ENCODE data around the gene EPGN. TPM values are rescaled to one million over a fixed set of nuclear protein-coding genes. Genes with fewer than 3 reads are reported as not detected.
"Not testable (repeated sequence)": the region's sequence is repeated elsewhere in the genome, so short reads cannot be mapped to it uniquely, and the experiment has no call there.

The EPGN gene
- total RNA-seq, 5 donors from 2014 or later (not counting 1 experiment from before 2014, with no cell fraction given), result 0.77 to 4.0 TPM; not detected in 3

DNA sequence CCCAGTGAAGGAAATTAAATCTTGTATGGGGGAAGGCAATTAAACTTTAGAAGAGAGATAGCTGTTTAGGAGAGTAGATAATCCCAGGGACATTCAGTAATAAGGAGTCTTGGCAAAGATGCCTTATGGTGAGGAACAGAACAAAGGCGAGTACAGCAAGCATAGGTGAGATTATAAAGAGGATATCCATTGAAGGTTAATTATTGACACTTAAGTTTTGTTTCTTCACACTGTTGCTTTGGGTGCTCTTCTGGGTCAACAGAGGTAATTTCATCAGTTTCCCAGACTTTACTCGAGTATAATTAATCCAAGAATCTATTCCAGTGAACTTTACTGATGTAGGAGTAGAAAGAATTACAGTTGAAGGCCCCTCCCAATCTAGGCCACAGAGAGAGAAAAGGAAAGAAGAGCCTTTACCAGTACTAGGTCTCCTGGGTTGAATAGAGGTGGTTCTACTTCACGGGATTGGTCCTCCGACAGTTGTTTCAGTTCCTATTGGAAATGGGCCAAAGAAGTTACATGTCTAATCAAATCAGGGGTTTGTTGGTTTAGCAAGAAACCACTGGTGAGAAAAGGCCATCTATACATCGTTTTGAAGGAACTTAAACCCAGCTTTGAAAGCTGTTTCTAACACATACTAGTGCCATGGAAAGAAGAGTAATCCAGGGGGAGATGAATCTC lies 27.2 kb downstream of the EPGN start:
- DNase-seq (no peak), ATAC-seq (replicated peaks in 1 of 4) (no peak)
- POLR2A ChIA-PET, result no interaction called here
- WGBS (ENCODE audit: insufficient coverage), result no CpG with 5 or more reads among the region's 5 CpGs
- Histone ChIP-seq H3K9me3 (no peaks in the 10 kb centered on the region), H3K4me3 (ENCODE audit: control insufficient read depth in 1 of 2, extremely low read depth in 1 of 2, low read length in 1 of 2) (no peak overlapping the region), H3K4me1 (ENCODE audit: control insufficient read depth in 1 of 2, extremely low read depth in 1 of 2, insufficient read depth in 2 of 2, low read length in 2 of 2) (no peaks in the 10 kb centered on the region), H3K27ac (ENCODE audit: low read length) (no peak overlapping the region), H3K36me3 (ENCODE audit: control insufficient read depth in 2 of 2, extremely low read depth in 1 of 2, insufficient read depth in 1 of 2, low read length in 1 of 2) (no peaks in the 10 kb centered on the region), H3K27me3 (replicated peaks in 1 of 2; ENCODE audit: control insufficient read depth in 2 of 2, extremely low read depth in 1 of 2, insufficient read depth in 2 of 2, low read length in 1 of 2) (peaks cover 0 to 9% of the 10 kb centered on the region in 2 experiments)
- no peak overlapping the region for H3K4me3 Mint-ChIP-seq
- H3K27ac Mint-ChIP-seq, result no peak overlapping the region
- H3K36me3 Mint-ChIP-seq, result no peaks in the 10 kb centered on the region
- no peaks in the 10 kb centered on the region for H3K4me1 Mint-ChIP-seq
- CTCF ChIA-PET, result interaction anchor here in 1 of 2 donors (0.5 kb wide), 1 partner anchor 20 kb away, joined by 3 read pairs; no protein-coding TSS in a partner anchor
- H3K9me3 Mint-ChIP-seq, result peaks cover 0 to 5% (median 0%) of the 10 kb centered on the region in 3 donors
- H3K27me3 Mint-ChIP-seq, result peaks cover 4 to 6% of the 10 kb centered on the region in 2 donors

DNA sequence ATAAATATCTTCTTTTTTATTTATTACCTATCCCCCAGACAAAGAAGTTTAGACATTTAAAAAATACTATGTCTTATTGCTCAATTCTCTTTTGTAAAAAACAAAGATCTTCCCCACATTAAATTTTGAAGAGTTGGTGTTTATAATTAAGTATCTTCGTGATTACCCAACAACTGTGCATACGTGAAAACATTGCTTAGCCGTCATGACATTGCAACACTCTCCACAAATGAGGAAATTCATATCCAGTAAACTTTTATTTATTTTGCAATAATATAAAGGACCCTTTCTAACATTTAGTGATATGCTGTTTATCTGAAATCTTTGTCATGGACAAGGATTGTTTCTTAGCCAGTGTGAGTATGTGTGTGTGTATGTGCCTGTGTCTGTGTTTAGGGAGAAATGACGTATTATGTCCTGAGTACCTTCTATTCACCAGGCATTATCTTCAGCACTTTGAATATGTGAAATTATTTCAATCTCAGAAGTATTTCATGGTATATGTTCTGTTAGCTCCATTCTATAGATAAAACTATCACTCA lies 30.6 kb downstream of the EPGN start:
- Histone ChIP-seq H3K4me3 (ENCODE audit: control insufficient read depth in 1 of 2, extremely low read depth in 1 of 2, low read length in 1 of 2) (no peak overlapping the region), H3K27me3 (replicated peaks in 1 of 2; ENCODE audit: control insufficient read depth in 2 of 2, extremely low read depth in 1 of 2, insufficient read depth in 2 of 2, low read length in 1 of 2) (peaks cover 0 to 9% of the 10 kb centered on the region in 2 experiments), H3K36me3 (ENCODE audit: control insufficient read depth in 2 of 2, extremely low read depth in 1 of 2, insufficient read depth in 1 of 2, low read length in 1 of 2) (no peaks in the 10 kb centered on the region), H3K27ac (ENCODE audit: low read length) (no peak overlapping the region), H3K9me3 (no peaks in the 10 kb centered on the region), H3K4me1 (ENCODE audit: control insufficient read depth in 1 of 2, extremely low read depth in 1 of 2, insufficient read depth in 2 of 2, low read length in 2 of 2) (no peaks in the 10 kb centered on the region)
- peaks cover 3% of the 10 kb centered on the region for H3K36me3 Mint-ChIP-seq
- no peak overlapping the region for H3K27ac Mint-ChIP-seq
- ChIA-PET CTCF (no interaction called here), POLR2A (no interaction called here)
- H3K27me3 Mint-ChIP-seq, result peaks cover 15% of the 10 kb centered on the region in 2 donors
- no peak overlapping the region for H3K4me3 Mint-ChIP-seq
- no peaks in the 10 kb centered on the region for H3K4me1 Mint-ChIP-seq
- ATAC-seq (replicated peaks in 1 of 4) (no peak), DNase-seq (no peak)
- peaks cover 0 to 21% (median 7%) of the 10 kb centered on the region in 3 donors for H3K9me3 Mint-ChIP-seq
- no CpG with 5 or more reads among the region's 4 CpGs for WGBS (ENCODE audit: insufficient coverage)

DNA sequence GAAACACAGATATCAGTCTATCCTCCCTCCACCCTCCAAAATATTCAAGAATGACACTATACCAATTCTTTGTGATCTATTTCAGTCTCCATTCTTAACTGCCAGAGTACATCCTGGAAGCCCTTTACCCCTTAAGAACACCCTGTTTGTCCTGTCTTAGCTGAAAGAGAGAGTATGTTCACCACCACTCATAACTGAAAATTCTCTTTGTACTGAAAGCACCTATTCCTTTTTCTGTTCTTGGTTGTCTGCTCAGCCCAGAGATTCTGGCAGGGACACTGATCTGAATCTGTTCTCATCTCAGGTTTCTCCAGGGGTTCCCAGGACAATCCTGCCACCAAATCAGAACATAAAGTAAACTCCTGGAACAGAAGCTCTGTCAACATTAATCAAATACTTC lies 31.2 kb downstream of the EPGN start:
- Mint-ChIP-seq H3K9me3 (peaks cover 0 to 22% (median 8%) of the 10 kb centered on the region in 3 donors), H3K4me1 (no peaks in the 10 kb centered on the region), H3K36me3 (peaks cover 3% of the 10 kb centered on the region), H3K4me3 (no peak overlapping the region), H3K27ac (no peak overlapping the region), H3K27me3 (peaks cover 9 to 15% of the 10 kb centered on the region in 2 donors)
- Histone ChIP-seq H3K27ac (ENCODE audit: low read length) (no peak overlapping the region), H3K4me3 (ENCODE audit: control insufficient read depth in 1 of 2, extremely low read depth in 1 of 2, low read length in 1 of 2) (no peak overlapping the region), H3K27me3 (replicated peaks in 1 of 2; ENCODE audit: control insufficient read depth in 2 of 2, extremely low read depth in 1 of 2, insufficient read depth in 2 of 2, low read length in 1 of 2) (peaks cover 0 to 2% of the 10 kb centered on the region in 2 experiments), H3K4me1 (ENCODE audit: control insufficient read depth in 1 of 2, extremely low read depth in 1 of 2, insufficient read depth in 2 of 2, low read length in 2 of 2) (no peaks in the 10 kb centered on the region), H3K36me3 (ENCODE audit: control insufficient read depth in 2 of 2, extremely low read depth in 1 of 2, insufficient read depth in 1 of 2, low read length in 1 of 2) (no peaks in the 10 kb centered on the region), H3K9me3 (no peaks in the 10 kb centered on the region)
- DNase-seq, result no peak
- POLR2A ChIA-PET, result no interaction called here
- no peak for ATAC-seq (replicated peaks in 1 of 4)
- CTCF ChIA-PET, result no interaction called here

DNA sequence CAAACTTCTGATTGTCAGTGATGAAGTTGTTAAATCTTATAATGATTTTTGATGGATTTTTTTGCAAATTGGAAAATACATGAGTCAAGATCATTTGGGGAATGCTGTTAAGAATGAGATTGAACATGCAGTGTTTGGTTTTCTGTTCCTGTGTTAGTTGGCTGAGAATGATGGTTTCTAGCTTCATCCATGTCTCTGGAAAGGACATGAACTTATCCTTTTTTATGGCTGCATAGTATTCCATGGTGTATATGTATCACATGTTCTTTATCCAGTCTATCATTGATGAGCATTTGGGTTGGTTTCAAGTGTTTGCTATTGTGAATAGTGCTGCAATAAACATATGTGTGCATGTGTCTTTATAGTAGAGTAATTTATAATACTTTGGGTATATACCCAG lies 32.2 kb downstream of the EPGN start:
- H3K9me3 ChIP-seq; ATAC-seq (replicated peaks in 1 of 4); H3K27me3 ChIP-seq (replicated peaks in 1 of 2; ENCODE audit: control insufficient read depth in 2 of 2, extremely low read depth in 1 of 2, insufficient read depth in 2 of 2, low read length in 1 of 2); DNase-seq; H3K27ac Mint-ChIP-seq; H3K36me3 ChIP-seq (ENCODE audit: control insufficient read depth in 2 of 2, extremely low read depth in 1 of 2, insufficient read depth in 1 of 2, low read length in 1 of 2); POLR2A ChIA-PET; H3K4me1 ChIP-seq (ENCODE audit: control insufficient read depth in 1 of 2, extremely low read depth in 1 of 2, insufficient read depth in 2 of 2, low read length in 2 of 2); H3K4me3 ChIP-seq (ENCODE audit: control insufficient read depth in 1 of 2, extremely low read depth in 1 of 2, low read length in 1 of 2); CTCF ChIA-PET; H3K4me3 Mint-ChIP-seq; H3K4me1 Mint-ChIP-seq; H3K36me3 Mint-ChIP-seq; H3K27ac ChIP-seq (ENCODE audit: low read length): not testable (repeated sequence)
- Mint-ChIP-seq H3K9me3 (peaks cover 0 to 30% (median 12%) of the 10 kb centered on the region in 3 donors), H3K27me3 (peaks cover 9 to 15% of the 10 kb centered on the region in 2 donors)

DNA sequence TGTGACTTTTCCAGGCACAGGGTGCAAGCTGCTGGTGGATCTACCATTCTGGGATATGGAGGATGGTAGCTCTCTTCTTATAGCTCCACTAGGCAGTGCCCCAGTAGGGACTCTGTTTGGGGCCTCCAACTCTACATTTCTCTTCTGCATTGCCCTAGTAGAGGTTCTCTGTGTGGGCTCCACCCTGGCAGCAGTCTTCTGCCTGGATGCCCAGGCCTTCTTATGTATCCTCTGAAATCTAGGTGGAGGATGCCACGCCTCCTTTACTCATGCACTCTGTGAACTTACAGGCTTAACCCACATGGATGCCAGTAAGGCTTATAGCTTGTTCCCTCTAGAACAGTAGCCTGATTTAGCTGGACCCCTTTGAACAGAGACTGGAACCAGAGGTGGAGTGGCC lies 35.8 kb downstream of the EPGN start:
- H3K4me3 ChIP-seq (ENCODE audit: control insufficient read depth in 1 of 2, extremely low read depth in 1 of 2, low read length in 1 of 2), result no peak overlapping the region
- H3K27me3 Mint-ChIP-seq, result peaks cover 11 to 15% of the 10 kb centered on the region in 2 donors

DNA sequence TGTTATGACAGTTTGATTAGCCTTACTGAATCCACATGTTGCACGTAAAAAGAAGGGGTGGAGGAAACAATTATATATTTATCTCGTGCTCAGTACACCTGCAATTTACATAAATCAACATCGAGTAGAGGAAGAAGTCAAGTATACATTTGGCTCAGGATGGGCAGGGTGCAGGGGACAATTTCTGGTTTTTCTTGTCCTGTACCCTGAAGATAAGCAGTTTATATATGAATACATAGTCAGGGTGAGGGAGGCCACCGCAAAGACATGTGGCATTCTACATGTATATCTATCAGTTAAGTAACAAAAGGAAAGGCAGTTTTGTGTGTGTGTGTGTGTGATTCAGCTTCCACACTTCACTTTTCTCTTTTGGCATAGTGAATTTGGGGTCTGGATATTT lies 45.6 kb downstream of the EPGN start:
- ATAC-seq (replicated peaks in 1 of 4), result no peak
- POLR2A ChIA-PET, result no interaction called here
- DNase-seq, result no peak
- Histone ChIP-seq H3K36me3 (ENCODE audit: control insufficient read depth in 2 of 2, extremely low read depth in 1 of 2, insufficient read depth in 1 of 2, low read length in 1 of 2) (no peaks in the 10 kb centered on the region), H3K27ac (ENCODE audit: low read length) (no peak overlapping the region), H3K4me3 (ENCODE audit: control insufficient read depth in 1 of 2, extremely low read depth in 1 of 2, low read length in 1 of 2) (no peak overlapping the region), H3K9me3 (no peaks in the 10 kb centered on the region), H3K27me3 (replicated peaks in 1 of 2; ENCODE audit: control insufficient read depth in 2 of 2, extremely low read depth in 1 of 2, insufficient read depth in 2 of 2, low read length in 1 of 2) (no peaks in the 10 kb centered on the region), H3K4me1 (ENCODE audit: control insufficient read depth in 1 of 2, extremely low read depth in 1 of 2, insufficient read depth in 2 of 2, low read length in 2 of 2) (no peaks in the 10 kb centered on the region)
- no peaks in the 10 kb centered on the region for H3K36me3 Mint-ChIP-seq
- WGBS (ENCODE audit: insufficient coverage), result no CpG with 5 or more reads among the region's 4 CpGs
- no peaks in the 10 kb centered on the region for H3K9me3 Mint-ChIP-seq
- CTCF ChIA-PET, result no interaction called here
- no peaks in the 10 kb centered on the region for H3K27me3 Mint-ChIP-seq
- no peak overlapping the region for H3K27ac Mint-ChIP-seq
- no peak overlapping the region for H3K4me3 Mint-ChIP-seq
- no peaks in the 10 kb centered on the region for H3K4me1 Mint-ChIP-seq

More for the DNA sequence above, 35.8 kb downstream of the EPGN start:
- H3K27me3 ChIP-seq (replicated peaks in 1 of 2; ENCODE audit: control insufficient read depth in 2 of 2, extremely low read depth in 1 of 2, insufficient read depth in 2 of 2, low read length in 1 of 2), result no peaks in the 10 kb centered on the region
- Mint-ChIP-seq H3K4me1 (no peaks in the 10 kb centered on the region), H3K9me3 (peaks cover 0 to 30% (median 12%) of the 10 kb centered on the region in 3 donors), H3K4me3 (no peak overlapping the region), H3K27ac (no peak overlapping the region), H3K36me3 (peaks cover 3% of the 10 kb centered on the region)
- WGBS (ENCODE audit: insufficient coverage), result 40% methylated on average over 1 of the region's 1 CpG
- H3K9me3 ChIP-seq, result no peaks in the 10 kb centered on the region
- no peaks in the 10 kb centered on the region for H3K36me3 ChIP-seq (ENCODE audit: control insufficient read depth in 2 of 2, extremely low read depth in 1 of 2, insufficient read depth in 1 of 2, low read length in 1 of 2)
- H3K27ac ChIP-seq (ENCODE audit: low read length), result no peak overlapping the region
- no peaks in the 10 kb centered on the region for H3K4me1 ChIP-seq (ENCODE audit: control insufficient read depth in 1 of 2, extremely low read depth in 1 of 2, insufficient read depth in 2 of 2, low read length in 2 of 2)
- ChIA-PET POLR2A (no interaction called here), CTCF (no interaction called here)
- DNase-seq (no peak), ATAC-seq (replicated peaks in 1 of 4) (no peak)

Measured in T-cell (primary cell).